Fibroblast of skin of back (primary cell): ENCODE data around the gene TRIM8.

Experiments used
- DNase-seq: peaks from one replicate; pipeline ENCODE4 v3.0.0-alpha.2; 2013

TRIM8 gene

DNA sequence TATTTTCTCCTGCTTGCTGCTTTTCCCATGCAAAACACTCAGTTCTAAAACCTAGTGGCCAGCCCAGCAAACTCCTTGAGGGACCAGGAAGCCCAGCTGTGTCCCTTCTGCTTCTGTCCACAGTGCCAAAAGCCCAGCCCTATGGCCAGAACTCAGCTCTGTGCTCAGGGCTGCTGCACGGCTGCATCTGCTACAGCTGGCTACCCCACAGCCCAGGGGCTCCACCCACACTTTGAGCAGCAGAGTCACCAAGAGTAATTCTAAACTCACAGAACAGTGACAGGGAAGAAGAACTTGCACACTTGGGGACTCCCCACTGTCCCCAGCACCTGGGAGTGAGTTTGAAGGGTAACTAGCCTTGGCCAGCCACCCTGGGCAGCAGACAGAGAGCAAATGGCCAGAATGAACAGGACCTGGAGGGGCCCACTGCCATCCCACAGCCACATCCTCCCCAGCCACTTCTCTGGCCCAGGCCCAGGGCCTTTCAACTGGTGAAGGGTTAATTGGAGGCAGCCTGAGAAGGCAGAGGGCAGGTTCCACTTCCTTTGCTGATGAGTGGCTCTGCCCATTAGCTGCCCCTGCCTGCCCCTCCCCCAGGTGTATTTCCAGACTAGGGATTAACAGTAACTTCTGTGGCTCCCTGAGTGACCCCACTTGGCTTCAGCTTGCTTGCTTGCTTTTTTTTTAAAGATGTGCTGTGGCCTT, 28.1 kb upstream of the TRIM8 start:
- no peak for DNase-seq

DNA sequence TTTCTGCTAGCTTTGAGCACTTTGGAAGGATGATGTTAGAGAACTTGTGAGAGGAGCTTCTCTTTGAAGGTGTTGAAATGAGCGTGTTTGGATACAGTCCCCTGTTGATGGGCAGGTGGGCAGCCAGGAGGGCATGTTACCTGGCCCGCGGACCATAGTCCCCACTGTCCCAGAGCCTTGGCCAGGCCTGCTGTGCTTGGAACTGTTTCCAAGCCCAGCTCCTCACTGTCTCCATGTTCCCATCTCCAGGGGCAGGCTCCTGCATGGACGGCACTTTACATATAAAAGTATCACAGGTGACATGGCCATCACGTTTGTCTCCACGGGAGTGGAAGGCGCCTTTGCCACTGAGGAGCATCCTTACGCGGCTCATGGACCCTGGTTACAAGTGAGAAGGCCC, 27.2 kb upstream of the TRIM8 start:
- DNase-seq: no peak

DNA sequence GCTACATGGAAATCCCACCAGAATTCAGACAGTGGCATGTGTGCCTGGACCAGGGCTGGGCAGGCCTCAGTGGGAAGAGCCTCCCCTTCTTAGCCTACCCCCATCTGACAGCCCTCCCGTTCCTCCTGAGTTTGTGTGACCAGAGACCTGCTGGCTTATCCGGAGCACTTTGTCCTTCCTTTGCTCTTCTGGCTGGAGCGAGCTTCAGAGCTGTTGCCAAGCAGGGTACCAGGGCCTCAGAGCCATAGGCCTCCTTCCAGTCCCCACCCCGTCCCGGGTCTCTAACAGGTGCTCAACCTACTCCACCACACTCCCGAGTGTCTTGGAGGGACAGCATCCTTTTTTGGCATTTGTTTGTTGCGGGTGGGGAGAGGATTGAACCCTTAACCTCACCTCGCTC, 26.5 kb upstream of the TRIM8 start:
- no peak for DNase-seq

DNA sequence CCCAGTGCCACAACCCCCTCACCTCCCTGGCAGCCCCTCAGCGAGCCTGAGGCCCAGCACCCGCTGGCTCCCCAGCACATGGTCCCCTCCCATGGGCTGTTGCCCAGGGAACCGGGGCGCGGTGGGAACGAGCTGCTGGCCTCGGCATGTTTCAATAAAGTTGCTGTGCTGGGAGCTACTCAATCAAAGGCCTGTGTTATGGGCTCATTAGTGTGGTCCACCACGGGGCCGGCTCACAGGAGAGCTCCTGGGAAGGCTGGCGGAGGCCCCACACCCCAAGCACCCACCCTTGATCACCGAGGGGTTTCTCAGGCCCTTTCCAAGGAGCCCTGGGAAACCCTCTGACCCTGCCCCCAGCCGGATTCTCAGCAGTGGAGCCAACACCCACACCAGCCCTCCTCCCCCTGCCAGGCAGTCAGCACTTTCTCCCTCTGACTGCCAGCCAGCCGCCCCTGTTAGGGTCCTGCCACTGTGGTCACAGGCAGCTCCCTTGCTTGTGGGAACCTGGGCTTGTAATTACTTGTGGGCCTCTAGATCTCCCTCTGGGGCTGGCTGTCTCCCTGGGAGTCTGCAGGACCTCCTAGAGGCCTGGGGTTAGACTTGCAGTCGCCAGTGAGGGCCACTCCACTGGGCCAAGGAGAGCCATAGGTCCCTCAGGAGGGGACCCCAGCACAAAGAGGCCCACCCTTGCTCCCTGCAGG, 24.8 kb upstream of the TRIM8 start:
- no peak for DNase-seq

DNA sequence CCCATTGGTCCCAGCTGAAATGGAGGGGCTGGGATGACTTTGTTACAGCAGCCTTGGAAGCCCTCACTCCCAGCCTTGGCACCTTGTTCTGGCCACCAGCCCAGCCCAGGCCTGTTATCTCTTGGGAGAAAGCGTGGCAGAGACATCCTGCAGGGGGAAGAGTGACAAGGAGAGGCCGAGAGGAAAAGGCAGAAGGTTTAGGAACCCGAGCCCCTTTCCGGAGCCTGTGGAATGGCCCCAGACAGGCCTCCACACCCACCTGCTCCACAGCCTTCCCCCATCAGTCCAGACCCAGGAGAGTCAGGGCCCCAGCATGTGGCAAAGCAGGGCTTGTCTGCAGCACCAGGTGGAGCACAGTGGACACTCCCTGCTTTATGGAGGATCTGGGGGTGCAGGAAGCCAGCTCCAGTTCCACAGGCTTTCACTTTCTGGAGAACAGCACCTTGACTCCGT, 24.1 kb upstream of the TRIM8 start:
- DNase-seq: no peak

DNA sequence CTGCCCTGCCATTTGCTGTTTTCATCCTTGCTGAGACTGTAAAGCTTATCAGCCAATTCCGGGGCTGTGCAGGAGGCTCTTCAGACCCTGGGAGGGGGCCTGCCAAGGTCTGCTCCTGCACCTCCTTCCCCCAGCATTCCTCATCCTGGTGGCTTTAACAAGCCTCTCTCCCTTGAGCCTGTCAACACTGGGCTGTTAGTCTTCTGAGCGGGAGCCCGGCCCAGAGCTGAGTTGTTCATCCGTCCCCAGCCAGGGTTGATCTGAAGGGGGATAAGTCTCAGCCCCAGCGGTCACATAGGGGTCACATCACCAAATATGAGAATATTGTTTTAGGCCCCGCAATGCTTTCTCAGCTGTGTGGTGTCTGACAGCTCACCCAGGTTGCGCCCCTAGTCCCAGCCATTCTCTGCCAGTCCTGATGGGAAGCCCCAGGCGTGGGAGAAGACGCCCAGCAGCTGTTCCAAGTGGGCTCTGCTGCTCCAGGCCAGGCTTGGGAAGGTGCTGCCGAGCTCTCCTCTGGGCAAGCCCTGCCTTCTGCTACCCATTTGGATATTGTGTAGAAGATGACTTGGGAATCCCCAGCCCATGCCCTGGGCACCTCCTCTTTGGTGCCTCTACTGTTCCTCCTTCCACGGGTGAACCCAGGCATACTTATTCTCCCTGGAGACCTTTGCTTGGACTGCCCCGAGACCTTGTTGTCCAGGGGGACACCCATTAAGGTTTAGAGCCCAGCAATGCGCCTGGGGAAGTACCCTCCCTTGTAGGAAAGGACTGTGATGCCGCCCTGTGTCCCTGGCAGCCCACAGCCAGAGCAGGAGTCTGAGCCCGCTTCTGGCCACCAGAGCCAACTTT, 23.5 kb upstream of the TRIM8 start:
- no peak for DNase-seq

DNA sequence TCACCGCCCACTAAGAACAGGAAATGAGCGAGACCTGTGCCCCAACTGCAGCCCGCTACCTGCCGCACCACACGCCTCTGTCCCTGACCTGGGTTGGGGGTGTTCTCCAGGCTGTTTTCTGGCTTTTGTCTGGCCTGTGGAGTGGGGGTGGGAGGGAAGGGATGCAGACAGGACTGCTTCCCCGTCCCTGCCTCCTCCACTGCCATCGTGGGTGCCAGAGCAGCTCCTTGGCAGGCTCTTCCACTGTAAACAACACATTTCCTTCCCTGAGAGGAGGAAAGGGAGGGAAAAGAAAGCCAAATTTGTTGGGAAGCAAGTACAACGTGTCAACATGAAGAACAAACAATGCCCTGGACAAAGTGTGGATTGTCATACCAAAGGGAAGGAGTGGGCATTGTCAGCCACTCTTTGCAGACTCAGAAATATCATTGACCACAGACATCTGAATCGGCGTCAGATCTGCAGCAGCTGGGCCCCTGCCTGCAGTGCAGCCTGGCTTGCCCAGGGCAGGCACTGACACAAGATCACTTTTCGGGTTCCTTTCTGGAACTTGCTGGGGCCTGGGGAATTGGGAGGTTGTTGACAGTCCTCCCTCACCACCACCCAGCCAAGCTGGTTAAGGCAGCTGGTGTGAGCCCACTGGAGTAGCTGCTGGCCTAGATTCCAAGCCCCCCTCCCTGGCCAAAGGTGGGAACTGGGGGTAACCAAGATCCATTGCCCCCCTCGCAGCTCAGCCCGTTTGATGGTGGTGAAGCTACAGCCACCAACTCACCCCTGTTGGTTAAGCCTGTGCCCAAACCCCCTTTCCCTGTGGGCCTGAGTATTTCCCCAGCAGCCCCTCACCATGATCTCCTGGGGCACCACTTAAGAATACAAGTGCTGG, 22.6 kb upstream of the TRIM8 start:
- no peak for DNase-seq

DNA sequence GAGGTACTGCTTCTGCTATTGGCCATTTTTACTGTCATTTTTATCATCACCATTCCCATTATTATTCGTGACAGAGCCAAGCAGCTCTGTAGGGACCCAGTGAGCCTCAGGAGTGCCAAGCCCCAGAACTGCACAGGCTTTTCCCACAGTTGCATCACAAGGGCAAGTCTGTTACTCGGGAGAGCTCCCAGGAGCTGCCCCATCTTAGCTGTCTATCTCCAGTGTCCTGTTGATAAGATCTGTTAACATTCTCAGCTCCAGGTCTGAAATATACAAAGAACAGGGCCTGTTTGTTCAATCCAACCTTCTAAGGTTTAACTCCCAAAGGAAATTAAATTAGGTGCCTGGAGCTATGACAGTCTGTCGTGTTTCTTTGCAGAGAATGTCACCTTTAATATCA, 20.2 kb upstream of the TRIM8 start:
- DNase-seq: no peak

DNA sequence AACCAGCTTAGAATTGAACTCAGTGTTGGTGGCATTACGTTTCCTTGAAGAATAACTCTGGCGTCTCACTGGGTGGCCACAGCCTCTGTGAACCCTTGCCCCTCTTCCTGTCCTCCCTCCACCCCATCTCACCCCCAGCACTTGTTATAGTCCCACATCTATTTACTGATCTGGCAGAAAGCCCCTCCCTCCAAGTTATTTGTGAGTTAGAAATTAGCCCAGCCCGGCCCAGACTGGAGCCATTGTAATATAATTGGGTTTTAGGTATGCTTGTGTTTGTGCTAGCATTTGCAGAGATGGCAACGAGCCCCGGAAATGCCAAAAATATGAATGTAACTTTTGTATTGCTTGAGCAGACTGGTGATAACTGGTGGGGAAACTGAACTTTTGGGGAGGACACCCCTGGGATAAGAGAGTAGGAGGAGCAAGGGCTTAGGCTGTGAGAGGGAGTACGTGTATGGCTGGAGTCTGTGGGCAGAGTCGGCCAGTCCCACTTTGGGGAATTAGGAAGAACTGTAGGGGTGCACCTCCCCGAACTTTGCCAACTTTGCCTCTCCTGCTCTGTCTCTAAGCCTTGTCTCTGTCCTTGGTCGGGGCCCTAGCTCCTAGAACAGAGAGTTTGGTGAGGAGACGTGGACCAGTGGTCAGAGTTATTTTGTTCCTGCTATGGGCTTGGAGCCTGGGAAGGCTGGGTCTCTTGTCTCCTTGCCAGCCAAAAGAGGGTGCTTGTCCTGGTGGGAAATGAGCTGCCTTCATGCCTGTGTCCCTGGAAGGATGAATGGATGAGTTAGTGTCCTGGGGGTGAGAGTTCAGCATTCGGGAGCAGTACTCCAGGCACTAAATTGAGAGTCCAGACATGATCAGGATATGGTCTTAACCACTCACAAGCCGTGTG, 19.3 kb upstream of the TRIM8 start:
- DNase-seq: no peak

DNA sequence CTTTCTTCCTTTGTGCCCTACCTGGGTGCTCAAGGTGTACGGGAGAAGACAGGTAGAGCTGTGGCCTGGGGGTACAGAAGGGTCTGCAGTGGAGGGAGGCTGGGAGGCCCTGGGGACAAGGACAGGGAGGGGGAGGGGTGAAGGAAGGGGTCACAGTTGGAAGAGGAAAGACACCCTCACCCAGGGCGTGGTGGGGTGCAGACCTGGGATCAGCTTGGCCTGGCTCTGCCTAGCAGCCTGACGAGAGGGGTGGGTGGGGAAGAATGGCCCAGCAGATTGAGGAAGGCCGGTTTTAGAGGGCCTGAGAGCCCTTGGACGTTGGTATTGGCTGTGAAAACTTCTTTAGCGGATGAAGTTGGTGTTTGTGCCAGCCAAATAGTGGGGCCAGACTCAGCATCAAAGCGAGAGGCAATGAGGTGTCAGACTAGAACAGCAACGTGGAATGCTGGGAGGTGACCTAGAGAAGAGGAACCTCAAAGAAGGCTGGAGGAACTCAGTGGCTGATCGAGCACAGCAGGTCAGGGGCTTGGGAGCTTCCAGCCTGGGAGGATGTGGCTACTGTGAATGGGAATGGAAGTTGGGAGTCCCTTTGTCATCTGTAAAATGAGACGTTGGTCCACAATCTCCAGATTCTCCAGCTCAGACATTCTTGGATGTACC, 18.1 kb upstream of the TRIM8 start:
- DNase-seq: no peak

DNA sequence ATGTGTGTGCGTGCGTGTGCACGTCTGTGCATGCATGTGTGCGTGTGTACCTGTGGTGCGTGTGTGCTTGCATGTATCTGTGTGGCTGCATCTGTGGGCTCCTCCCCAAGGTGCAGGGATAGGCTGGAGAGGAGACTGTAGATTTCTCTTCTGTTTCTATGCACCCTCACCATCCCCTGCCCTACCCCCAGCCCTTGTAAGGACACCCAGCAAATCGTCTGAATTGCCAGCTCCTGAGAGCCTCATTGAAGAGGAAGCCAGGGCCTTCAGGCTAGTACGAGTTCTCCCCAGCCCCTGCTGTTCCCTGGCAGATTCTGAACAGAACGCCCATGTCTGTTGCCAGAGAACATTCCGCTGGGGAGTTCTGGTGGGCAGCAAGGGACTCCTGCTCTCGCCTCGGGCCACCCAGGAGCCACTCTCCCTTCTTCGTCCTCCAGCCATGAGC, 17.0 kb upstream of the TRIM8 start:
- no peak for DNase-seq

DNA sequence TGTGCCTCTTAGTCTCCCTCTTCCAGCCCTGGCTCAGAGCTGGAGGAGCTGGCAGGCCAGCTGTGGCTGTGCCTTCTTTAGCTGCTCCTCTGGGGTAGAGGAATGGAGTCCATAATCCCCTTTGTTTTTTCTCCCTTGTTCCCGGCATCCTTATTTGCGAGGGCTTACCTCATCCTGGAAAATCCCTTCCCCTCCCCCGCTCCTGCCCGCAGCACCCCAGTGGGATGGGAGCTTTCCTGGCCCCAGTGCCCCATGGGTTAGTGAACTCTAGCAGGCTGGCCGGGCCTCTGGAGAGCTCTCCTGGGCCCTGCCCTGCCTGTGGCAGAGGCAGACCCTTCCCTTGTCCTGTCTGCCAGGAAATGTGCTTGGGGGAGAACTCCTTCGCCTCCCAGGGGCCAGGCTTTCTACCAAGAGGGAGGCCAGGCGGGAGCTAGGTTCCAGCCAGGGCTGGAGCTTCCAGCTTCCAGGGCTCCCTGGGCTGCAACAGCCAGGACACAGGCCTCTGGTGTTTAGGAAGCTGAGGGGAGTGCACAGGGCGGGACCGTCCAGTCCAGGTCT, 16.5 kb upstream of the TRIM8 start:
- DNase-seq: peak; percentile 80

DNA sequence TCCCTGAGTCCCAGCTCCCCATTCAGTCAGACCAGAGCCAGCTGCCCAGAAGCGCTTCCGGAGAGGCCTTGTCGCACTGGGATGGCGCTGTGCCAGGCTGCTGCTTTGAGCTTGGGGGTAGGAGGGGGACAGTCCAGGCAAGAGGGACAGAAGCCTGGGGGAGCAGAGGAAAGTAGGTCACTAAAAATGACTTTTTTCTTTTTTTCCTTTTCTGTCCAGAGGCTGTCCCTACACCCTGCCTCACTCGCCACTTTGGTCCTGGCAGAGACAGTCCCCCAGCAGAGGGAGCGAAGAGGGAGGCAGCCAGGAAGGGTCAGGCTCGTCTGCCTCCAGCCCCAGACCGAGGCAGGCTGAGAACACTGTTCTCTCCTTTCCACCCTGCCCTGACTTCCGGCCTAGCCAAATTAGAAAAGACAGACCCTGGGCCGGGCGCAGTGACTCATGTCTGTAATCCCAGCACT, 15.8 kb upstream of the TRIM8 start:
- DNase-seq: peak; percentile 45

DNA sequence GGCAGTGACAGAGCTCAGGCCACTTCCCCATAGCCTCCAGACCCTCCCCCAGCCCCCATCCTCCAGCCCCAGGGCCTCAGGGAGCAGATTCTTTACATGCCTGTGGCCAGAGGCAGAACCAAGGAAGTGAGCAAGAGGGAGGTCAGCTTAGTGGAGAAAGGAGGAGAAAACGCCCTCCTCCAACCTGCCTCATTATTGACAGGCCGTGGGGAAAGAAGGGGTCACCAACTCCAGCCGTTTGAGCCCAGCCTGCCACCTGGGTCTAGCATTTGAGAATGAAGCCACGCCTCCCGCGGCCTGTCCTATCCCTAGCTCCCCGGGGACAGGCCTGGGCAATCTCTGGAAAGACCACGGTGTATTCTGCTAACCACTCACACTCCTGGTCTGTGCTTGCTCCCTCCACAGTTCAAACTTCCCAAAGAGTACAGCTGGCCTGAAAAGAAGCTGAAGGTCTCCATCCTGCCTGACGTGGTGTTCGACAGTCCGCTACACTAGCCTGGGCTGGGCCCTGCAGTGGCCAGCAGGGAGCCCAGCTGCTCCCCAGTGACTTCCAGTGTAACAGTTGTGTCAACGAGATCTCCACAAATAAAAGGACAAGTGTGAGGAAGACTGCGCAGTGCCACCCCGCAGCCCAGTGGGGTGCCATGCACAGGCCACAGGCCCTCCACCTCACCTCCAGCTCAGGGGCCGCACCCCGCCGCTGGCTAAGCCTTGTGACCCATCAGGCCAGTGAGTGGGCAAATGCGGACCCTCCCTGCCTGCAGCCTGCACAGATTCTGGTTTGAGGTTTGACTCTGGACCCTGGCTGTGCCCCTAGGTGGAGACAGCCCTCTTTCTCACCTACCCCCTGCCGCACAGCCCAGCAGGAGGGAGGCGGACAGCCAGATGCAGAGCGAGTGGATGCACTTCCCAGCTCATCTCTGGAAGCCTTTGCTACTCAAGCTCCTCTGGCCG, 14.3 kb upstream of the TRIM8 start:
- DNase-seq: peak; percentile 97

DNA sequence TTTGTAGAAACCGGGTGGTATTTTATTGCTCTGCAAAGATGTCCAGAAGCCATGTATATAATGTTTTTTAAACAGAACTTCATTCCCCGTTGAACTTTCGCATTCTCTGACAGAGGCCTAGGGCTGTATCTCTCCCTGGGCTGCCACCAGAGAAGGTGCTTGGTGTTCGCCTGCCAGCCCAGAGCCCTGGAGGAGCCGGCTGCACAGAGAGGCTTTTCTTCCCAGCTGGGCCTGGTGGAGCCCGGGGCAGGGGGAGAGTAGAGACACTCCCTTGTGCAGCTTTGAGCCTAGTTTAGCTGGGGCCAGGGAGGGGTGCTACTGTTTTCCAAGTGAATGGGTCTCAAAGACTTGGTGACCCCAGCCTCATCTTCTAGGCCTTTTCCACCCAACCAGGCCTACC, 13.6 kb upstream of the TRIM8 start:
- no peak for DNase-seq

DNA sequence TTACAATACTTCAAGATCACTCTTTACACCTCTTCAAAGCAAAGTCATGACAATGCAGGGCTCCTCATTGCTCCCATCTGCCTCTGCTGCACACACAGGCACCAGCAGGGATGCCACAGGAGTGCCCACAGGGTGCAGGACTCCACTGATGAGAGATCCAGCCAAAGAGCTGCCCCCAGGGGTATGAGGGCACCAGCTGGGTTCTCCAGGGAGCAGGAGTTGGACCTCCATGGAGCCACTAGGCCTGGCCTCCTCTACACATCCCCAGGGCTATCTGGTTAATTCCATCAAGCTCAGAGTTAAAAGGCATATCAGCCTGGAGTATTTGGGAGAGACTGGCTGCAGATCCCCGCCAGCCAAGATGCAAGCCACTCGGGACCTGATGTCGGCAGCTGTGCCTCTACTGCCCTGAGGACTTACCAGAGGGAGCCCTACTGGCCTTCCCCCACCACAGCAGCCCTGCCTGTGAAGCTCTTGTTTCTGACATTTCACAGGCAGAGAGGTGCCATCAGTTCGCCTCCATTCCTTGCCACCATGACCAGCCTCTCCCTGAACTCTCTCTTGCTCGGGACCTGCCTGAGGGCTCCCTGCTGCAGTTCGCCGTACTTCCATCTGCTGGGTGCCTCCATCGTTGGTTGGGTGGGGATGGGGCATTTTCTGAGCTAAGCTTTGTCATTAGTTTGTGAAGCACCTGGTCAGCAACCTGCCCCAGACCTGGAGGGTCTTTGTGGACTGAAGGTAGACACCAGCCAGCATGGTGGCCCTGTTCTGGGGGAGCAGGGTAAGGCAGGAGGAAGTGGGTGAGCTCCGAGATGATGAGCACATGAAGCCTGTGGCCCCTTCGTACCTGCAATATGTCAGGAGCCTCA, 12.5 kb upstream of the TRIM8 start:
- no peak for DNase-seq

DNA sequence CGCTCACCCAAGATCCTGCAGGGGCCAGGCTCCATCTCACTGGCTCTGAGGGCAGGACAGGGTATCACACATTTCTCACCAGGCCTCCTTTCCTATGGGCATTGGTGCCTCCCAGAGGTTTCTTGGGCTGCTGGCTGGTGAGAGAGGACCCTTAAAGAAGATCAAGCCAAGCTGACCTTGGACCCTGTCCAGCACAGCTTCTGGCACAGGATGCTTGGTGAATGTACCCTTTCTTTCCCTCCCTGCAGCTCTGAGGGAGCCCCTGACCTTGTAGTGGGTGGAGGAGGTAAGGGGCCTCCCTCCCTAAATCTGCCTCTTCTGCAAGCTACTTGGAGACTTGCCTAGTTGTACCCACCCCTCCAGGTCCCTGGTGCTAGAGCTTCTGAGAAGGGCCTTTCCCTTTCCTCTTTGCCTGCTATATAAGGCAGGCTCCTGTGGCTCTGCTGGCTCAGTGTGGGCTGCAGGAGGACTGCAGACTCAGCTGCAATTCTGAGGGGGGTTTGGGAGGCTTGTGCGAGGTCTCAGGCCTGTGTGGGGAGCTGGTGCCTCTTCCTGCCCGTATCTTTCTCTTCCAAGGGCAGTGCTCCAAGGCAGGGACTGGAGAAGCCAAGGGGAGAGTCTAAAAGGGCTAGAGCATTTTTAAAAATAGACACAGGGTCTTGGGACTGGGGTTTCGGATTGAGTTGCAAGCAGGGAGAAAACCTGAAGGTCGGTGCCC, 11.7 kb upstream of the TRIM8 start:
- peak; percentile 42 for DNase-seq
